Measurements from ENCODE around the gene VCAM1.

Gene VCAM1

GRCh38 chr1:100722221-100722620 is 2.7 kb downstream of the VCAM1 start:
- DNase-seq (ENCODE audit: low read depth in 2 of 2, low spot score in 1 of 2) = no peak

- DNase-seq (ENCODE audit: low read depth in 2 of 2, low spot score in 1 of 2) = no peak
Measured at GRCh38 chr1:100724281-100724680, 4.7 kb downstream of the VCAM1 start.

GRCh38 chr1:100730130-100730529 is 10.6 kb downstream of the VCAM1 start:
- DNase-seq (ENCODE audit: low read depth in 2 of 2, low spot score in 1 of 2) = no peak

GRCh38 chr1:100731309-100731708 is 11.8 kb downstream of the VCAM1 start:
- DNase-seq (ENCODE audit: low read depth in 2 of 2, low spot score in 1 of 2) = no peak

- DNase-seq (ENCODE audit: low read depth in 2 of 2, low spot score in 1 of 2) = no peak
Measured at GRCh38 chr1:100731758-100732157, 12.2 kb downstream of the VCAM1 start.

GRCh38 chr1:100734676-100735075 is 15.1 kb downstream of the VCAM1 start:
- no peak for DNase-seq (ENCODE audit: low read depth in 2 of 2, low spot score in 1 of 2)

- DNase-seq (ENCODE audit: low read depth in 2 of 2, low spot score in 1 of 2) = no peak
Measured at GRCh38 chr1:100735244-100735643, 15.7 kb downstream of the VCAM1 start.

GRCh38 chr1:100736324-100736723 is 16.8 kb downstream of the VCAM1 start:
- DNase-seq (ENCODE audit: low read depth in 2 of 2, low spot score in 1 of 2) = no peak

- no peak for DNase-seq (ENCODE audit: low read depth in 2 of 2, low spot score in 1 of 2)
Measured at GRCh38 chr1:100736746-100737145, 17.2 kb downstream of the VCAM1 start.

- DNase-seq (ENCODE audit: low read depth in 2 of 2, low spot score in 1 of 2) = no peak
Measured at GRCh38 chr1:100746542-100746932, 27.0 kb downstream of the VCAM1 start.

- DNase-seq (ENCODE audit: low read depth in 2 of 2, low spot score in 1 of 2) = no peak
Measured at GRCh38 chr1:100747771-100748170, 28.2 kb downstream of the VCAM1 start.

GRCh38 chr1:100750005-100750885 is 30.7 kb downstream of the VCAM1 start:
- DNase-seq (ENCODE audit: low read depth in 2 of 2, low spot score in 1 of 2) = no peak

GRCh38 chr1:100752791-100753190 is 33.2 kb downstream of the VCAM1 start:
- no peak for DNase-seq (ENCODE audit: low read depth in 2 of 2, low spot score in 1 of 2)

- DNase-seq (ENCODE audit: low read depth in 2 of 2, low spot score in 1 of 2) = no peak
Measured at GRCh38 chr1:100757946-100758345, 38.4 kb downstream of the VCAM1 start.

- DNase-seq (ENCODE audit: low read depth in 2 of 2, low spot score in 1 of 2) = no peak
Measured at GRCh38 chr1:100759188-100759587, 39.6 kb downstream of the VCAM1 start.

- DNase-seq (ENCODE audit: low read depth in 2 of 2, low spot score in 1 of 2) = no peak
Measured at GRCh38 chr1:100760511-100760910, 41.0 kb downstream of the VCAM1 start.

GRCh38 chr1:100762461-100762860 is 42.9 kb downstream of the VCAM1 start:
- no peak for DNase-seq (ENCODE audit: low read depth in 2 of 2, low spot score in 1 of 2)

GRCh38 chr1:100767176-100767890 is 47.8 kb downstream of the VCAM1 start:
- DNase-seq (ENCODE audit: low read depth in 2 of 2, low spot score in 1 of 2) = no peak

- no peak for DNase-seq (ENCODE audit: low read depth in 2 of 2, low spot score in 1 of 2)
Measured at GRCh38 chr1:100769323-100769722, 49.8 kb downstream of the VCAM1 start.

- DNase-seq (ENCODE audit: low read depth in 2 of 2, low spot score in 1 of 2) = no peak
Measured at GRCh38 chr1:100769906-100770646, 50.5 kb downstream of the VCAM1 start.

GRCh38 chr1:100773444-100773843 is 53.9 kb downstream of the VCAM1 start:
- DNase-seq (ENCODE audit: low read depth in 2 of 2, low spot score in 1 of 2) = no peak

GRCh38 chr1:100774370-100774769 is 54.8 kb downstream of the VCAM1 start:
- DNase-seq (ENCODE audit: low read depth in 2 of 2, low spot score in 1 of 2) = no peak
